Measurements from ENCODE around the gene NCAPH2.

Gene NCAPH2

GRCh38 chr22:50563413-50564160, 55.6 kb downstream of the NCAPH2 start:
- DNase-seq (ENCODE audit: low spot score), result no peak
- no peak for TF ChIP-seq CTCF (IDR thresholded peaks at IDR 0.05; ENCODE audit: extremely low read depth, missing control alignments)

- DNase-seq (ENCODE audit: low spot score), result no peak
Observed at GRCh38 chr22:50564289-50564688, 56.3 kb downstream of the NCAPH2 start.

GRCh38 chr22:50567721-50568252, 59.8 kb downstream of the NCAPH2 start:
- no peak for DNase-seq (ENCODE audit: low spot score)
- no peak for TF ChIP-seq CTCF (IDR thresholded peaks at IDR 0.05; ENCODE audit: extremely low read depth, missing control alignments)

More at GRCh38 chr22:50564289-50564688, 56.3 kb downstream of the NCAPH2 start:
- no peak for TF ChIP-seq CTCF (IDR thresholded peaks at IDR 0.05; ENCODE audit: extremely low read depth, missing control alignments)

DNA sequence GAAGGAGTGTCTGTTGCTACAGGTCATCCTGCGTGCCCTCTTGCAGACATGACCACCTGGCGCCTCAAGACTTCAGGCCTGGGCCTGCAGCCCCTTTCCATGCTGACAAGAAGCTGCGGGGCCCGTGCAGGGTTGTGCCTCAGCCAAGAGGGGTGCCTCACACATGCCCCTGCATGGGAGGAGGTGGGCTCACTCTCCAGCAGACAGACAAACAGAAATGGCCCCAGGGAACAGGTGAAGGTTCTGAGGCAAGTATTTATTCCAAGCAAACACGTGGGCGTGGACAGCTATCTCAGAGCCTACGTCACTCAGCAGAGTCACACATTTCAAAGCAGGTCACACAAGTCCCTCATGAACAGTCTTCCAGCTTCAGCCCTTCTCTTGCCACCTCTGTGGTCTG, 60.6 kb downstream of the NCAPH2 start:
- DNase-seq (ENCODE audit: low spot score), result no peak
- no peak for TF ChIP-seq CTCF (IDR thresholded peaks at IDR 0.05; ENCODE audit: extremely low read depth, missing control alignments)

DNA sequence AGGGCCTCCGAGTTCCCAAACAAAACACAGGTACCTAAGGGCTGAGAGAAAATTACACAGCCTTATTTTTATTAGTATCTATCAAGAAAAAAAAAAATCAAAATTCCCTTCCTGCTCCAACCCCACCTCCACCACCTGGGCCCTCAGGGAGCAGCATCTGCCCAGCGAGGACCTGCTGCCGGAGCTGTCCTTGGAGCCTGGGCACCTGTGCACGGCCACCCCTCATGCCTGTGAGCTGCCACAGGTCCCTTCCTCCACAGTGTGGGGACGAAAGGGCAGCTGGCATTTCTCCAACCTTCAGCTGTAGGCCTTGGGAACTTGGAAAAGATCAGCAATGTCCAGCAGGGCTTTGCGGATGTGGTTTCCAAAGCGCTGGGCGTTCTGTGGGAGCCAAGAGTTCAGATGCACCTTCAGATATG, 61.0 kb downstream of the NCAPH2 start:
- no peak for TF ChIP-seq CTCF (IDR thresholded peaks at IDR 0.05; ENCODE audit: extremely low read depth, missing control alignments)
- no peak for DNase-seq (ENCODE audit: low spot score)

DNA sequence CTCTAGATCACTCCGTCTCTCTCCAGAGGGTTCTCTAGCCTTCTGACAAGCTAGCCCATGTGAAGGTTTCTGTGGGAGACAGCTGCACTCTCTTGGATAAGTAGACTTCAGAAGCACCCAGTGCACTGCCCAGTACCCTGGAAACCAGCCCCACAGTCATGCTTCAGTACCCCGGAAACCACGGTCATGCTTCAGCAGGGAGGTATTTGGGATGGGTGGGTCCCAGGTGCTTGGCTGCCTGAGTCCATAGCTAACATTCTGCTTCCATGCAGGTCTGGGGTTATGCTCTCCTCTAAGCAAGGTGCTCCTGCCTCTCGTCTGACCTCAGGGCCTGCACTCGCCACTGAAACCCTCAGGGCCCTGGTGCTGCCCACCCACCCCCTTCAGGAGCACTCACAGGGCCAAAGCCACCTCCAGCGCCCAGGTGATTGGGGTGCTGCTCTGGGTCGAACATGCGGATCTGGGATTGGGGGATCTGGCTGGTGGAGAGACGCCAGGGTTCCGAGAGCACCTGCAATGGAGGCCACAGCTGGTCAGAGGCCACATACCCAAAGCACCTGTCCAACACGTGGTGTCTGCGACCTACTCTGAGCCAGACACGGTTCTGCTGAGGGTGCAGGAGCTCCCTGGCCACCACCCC, 62.0 kb downstream of the NCAPH2 start:
- TF ChIP-seq CTCF (IDR thresholded peaks at IDR 0.05; ENCODE audit: extremely low read depth, missing control alignments), result no peak
- DNase-seq (ENCODE audit: low spot score), result no peak

DNA sequence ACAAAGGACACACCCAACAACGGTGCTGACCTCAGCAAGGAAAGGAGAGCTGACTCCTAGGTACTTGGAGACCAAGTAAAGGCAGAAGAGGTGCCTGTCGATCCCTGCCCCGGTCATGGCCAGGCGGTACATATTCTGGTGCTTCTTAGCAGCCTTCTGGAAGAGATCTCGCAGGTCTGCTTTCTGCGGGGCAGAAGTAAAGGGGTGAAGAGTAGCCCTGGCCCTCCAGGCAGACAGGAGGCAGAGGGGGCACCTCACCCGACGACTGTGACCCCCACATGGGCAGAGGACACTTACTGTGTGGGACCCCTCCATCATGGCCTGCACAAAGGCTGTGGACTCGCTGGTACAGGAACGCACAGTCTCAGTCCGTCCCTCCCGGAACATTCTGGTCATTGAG, 62.8 kb downstream of the NCAPH2 start:
- DNase-seq (ENCODE audit: low spot score), result no peak
- no peak for TF ChIP-seq CTCF (IDR thresholded peaks at IDR 0.05; ENCODE audit: extremely low read depth, missing control alignments)

Data from GM20000 (cell line).